ENCODE data around the gene VWDE. TPM values are rescaled to one million over a fixed set of nuclear protein-coding genes. Genes with fewer than 3 reads are reported as not detected.

Gene VWDE
- total and polyA plus RNA-seq, 2 donors (not counting 1 experiment from before 2014, with no cell fraction given): not detected

- intact Hi-C loops (cut with micrococcal nuclease): no loop called here
- H3K9me3 ChIP-seq (ENCODE audit: control extremely low read depth in 1 of 3, control insufficient read depth in 2 of 3, insufficient read depth in 1 of 3, low read length in 2 of 3): no peaks in the 10 kb centered on the region
- H3K36me3 ChIP-seq (replicated peaks in 1 of 2; ENCODE audit: control extremely low read depth in 1 of 2, control insufficient read depth in 1 of 2, extremely low read depth in 1 of 2, insufficient read depth in 2 of 2, low read length in 1 of 2): no peaks in the 10 kb centered on the region
- CTCF ChIA-PET: no interaction called here
- H3K9ac ChIP-seq (ENCODE audit: low read length): no peak overlapping the region
- no peak overlapping the region for H2AFZ ChIP-seq (ENCODE audit: insufficient read depth, low read depth, low read length, poor library complexity, severe bottlenecking)
- H3K4me1 ChIP-seq (ENCODE audit: control insufficient read depth in 2 of 2, insufficient read depth in 2 of 2, low read length in 2 of 2): no peaks in the 10 kb centered on the region
- H3K27ac Mint-ChIP-seq: no peak overlapping the region
- H3K79me2 ChIP-seq (ENCODE audit: control insufficient read depth, insufficient read depth, low read length): no peaks in the 10 kb centered on the region
- no peaks in the 10 kb centered on the region for H4K20me1 ChIP-seq (ENCODE audit: control insufficient read depth, insufficient read depth, low read length, poor library complexity, severe bottlenecking)
- ATAC-seq (ENCODE audit: low read depth) (no peak), DNase-seq (no peak)
- H3K4me3 ChIP-seq (ENCODE audit: control extremely low read depth in 1 of 5, extremely low read depth in 1 of 5, insufficient read depth in 1 of 5, low read depth in 2 of 5, low read length in 4 of 5): no peak overlapping the region
- no peaks in the 10 kb centered on the region for H3K27me3 ChIP-seq (replicated peaks in 1 of 4; ENCODE audit: control extremely low read depth in 1 of 4, control insufficient read depth in 3 of 4, insufficient read depth in 4 of 4, low read length in 3 of 4)
- no peak overlapping the region for H3K4me3 Mint-ChIP-seq
- H3K4me1 Mint-ChIP-seq: no peaks in the 10 kb centered on the region
- no peak overlapping the region for H3K27ac ChIP-seq (ENCODE audit: low read length in 2 of 2)
- H3K27me3 Mint-ChIP-seq: no peaks in the 10 kb centered on the region
- WGBS (ENCODE audit: insufficient coverage): 94% methylated on average over 5 of the region's 7 CpGs
- POLR2A ChIA-PET: no interaction called here
- no peak for TF ChIP-seq EZH2 (IDR thresholded peaks at IDR 0.05; ENCODE audit: borderline replicate concordance, insufficient read depth, low read depth, low read length, poor library complexity, severe bottlenecking)
- TF ChIP-seq CTCF (IDR thresholded peaks at IDR 0.05): no peak
- no peak overlapping the region for H3K4me2 ChIP-seq (replicated peaks; ENCODE audit: low read depth, low read length, poor library complexity, severe bottlenecking)
- H3K9me3 Mint-ChIP-seq (ENCODE audit: insufficient read depth): no peaks in the 10 kb centered on the region
Observed at GRCh38 chr7:12370249-12370648, 33.4 kb downstream of the VWDE start.

- Mint-ChIP-seq H3K27me3 (no peaks in the 10 kb centered on the region), H3K9me3 (ENCODE audit: insufficient read depth) (no peaks in the 10 kb centered on the region), H3K4me1 (no peaks in the 10 kb centered on the region), H3K4me3 (no peak overlapping the region), H3K27ac (no peak overlapping the region)
- TF ChIP-seq CTCF (IDR thresholded peaks at IDR 0.05) (no peak), EZH2 (IDR thresholded peaks at IDR 0.05; ENCODE audit: borderline replicate concordance, insufficient read depth, low read depth, low read length, poor library complexity, severe bottlenecking) (no peak)
- Histone ChIP-seq H4K20me1 (ENCODE audit: control insufficient read depth, insufficient read depth, low read length, poor library complexity, severe bottlenecking) (no peaks in the 10 kb centered on the region), H3K27ac (ENCODE audit: low read length in 2 of 2) (no peak overlapping the region), H3K27me3 (replicated peaks in 1 of 4; ENCODE audit: control extremely low read depth in 1 of 4, control insufficient read depth in 3 of 4, insufficient read depth in 4 of 4, low read length in 3 of 4) (no peaks in the 10 kb centered on the region), H3K9ac (ENCODE audit: low read length) (no peak overlapping the region), H3K9me3 (ENCODE audit: control extremely low read depth in 1 of 3, control insufficient read depth in 2 of 3, insufficient read depth in 1 of 3, low read length in 2 of 3) (no peaks in the 10 kb centered on the region), H3K36me3 (replicated peaks in 1 of 2; ENCODE audit: control extremely low read depth in 1 of 2, control insufficient read depth in 1 of 2, extremely low read depth in 1 of 2, insufficient read depth in 2 of 2, low read length in 1 of 2) (no peaks in the 10 kb centered on the region), H3K4me2 (replicated peaks; ENCODE audit: low read depth, low read length, poor library complexity, severe bottlenecking) (no peak overlapping the region), H2AFZ (ENCODE audit: insufficient read depth, low read depth, low read length, poor library complexity, severe bottlenecking) (no peak overlapping the region), H3K4me1 (ENCODE audit: control insufficient read depth in 2 of 2, insufficient read depth in 2 of 2, low read length in 2 of 2) (no peaks in the 10 kb centered on the region), H3K4me3 (ENCODE audit: control extremely low read depth in 1 of 5, extremely low read depth in 1 of 5, insufficient read depth in 1 of 5, low read depth in 2 of 5, low read length in 4 of 5) (no peak overlapping the region), H3K79me2 (ENCODE audit: control insufficient read depth, insufficient read depth, low read length) (no peaks in the 10 kb centered on the region)
- intact Hi-C loops (cut with micrococcal nuclease): no loop called here
- no peak for ATAC-seq (ENCODE audit: low read depth)
- POLR2A ChIA-PET: no interaction called here
- DNase-seq: no peak
- WGBS (ENCODE audit: insufficient coverage): 85% methylated on average over 4 of the region's 6 CpGs
- CTCF ChIA-PET: no interaction called here
Observed at GRCh38 chr7:12369756-12370155, 33.9 kb downstream of the VWDE start.

All from B cell (primary cell).